Central memory CD8-positive, alpha-beta T cell (primary cell): Measurements from ENCODE around the gene AP2B1.
"Not testable (repeated sequence)": the region's sequence is repeated elsewhere in the genome, so short reads cannot be mapped to it uniquely, and the experiment has no call there.

Experiments used
- ATAC-seq: fragments of 150-1000 bp; cut with Tn5 transposase; replicated peaks from 2 replicates; pipeline ENCODE4 v1.10.0; 2022; ENCODE audit warnings: mild to moderate bottlenecking, moderate FRiP score, moderate number of reproducible peaks; ENCODE audit not compliant: poor library complexity, severe bottlenecking; ENCODE audit errors: extremely low read depth
- DNase-seq, 2 donors: peaks; one replicate each; pipeline ENCODE4 v3.0.0; 2021; ENCODE audit warnings: low spot score in 2 of 2
- H3K27ac Mint-ChIP-seq: one replicate; pipeline ENCODE4 v1.8.0; 2022; ENCODE audit warnings: low read depth, mild to moderate bottlenecking, moderate library complexity, mixed read lengths
- H3K27me3 Mint-ChIP-seq: one replicate; pipeline ENCODE4 v1.8.0; 2022; ENCODE audit warnings: mixed read lengths
- H3K36me3 Mint-ChIP-seq: one replicate; pipeline ENCODE4 v1.8.0; 2022; ENCODE audit warnings: mild to moderate bottlenecking, moderate library complexity, mixed read lengths; ENCODE audit not compliant: insufficient read depth
- H3K4me1 Mint-ChIP-seq: one replicate; pipeline ENCODE4 v1.8.0; 2022; ENCODE audit warnings: mixed read lengths
- H3K4me3 Mint-ChIP-seq: one replicate; pipeline ENCODE4 v1.8.0; 2022; ENCODE audit warnings: mild to moderate bottlenecking, moderate library complexity, mixed read lengths
- H3K9me3 Mint-ChIP-seq: one replicate; pipeline ENCODE4 v1.8.0; 2022; ENCODE audit warnings: mixed read lengths

The AP2B1 gene

DNA sequence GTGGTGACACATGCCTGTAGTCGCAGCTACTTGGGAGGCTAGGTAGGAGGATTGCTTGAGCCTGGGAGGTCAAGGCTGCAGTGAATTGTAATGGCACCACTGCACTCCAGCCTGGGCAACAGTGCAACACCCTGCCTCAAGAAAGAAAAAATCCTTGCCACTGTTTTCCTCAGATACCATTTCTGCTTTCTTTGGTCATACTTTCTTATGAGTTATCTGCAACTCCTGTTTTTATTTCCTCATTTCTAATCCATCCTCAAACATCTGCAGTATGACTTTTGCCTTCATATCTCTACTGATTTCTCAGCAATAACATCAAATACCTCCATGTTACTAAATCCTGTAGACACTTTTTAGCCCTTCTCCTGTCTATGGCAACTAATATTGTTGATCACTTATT is 3.1 kb upstream of the AP2B1 start:
- DNase-seq (no peak), ATAC-seq (no peak)
- Mint-ChIP-seq H3K4me3 (no peak overlapping the region), H3K4me1 (peaks cover 29% of the 10 kb centered on the region), H3K9me3 (no peaks in the 10 kb centered on the region), H3K27ac (no peak overlapping the region), H3K36me3 (peaks cover 10% of the 10 kb centered on the region), H3K27me3 (no peaks in the 10 kb centered on the region)

DNA sequence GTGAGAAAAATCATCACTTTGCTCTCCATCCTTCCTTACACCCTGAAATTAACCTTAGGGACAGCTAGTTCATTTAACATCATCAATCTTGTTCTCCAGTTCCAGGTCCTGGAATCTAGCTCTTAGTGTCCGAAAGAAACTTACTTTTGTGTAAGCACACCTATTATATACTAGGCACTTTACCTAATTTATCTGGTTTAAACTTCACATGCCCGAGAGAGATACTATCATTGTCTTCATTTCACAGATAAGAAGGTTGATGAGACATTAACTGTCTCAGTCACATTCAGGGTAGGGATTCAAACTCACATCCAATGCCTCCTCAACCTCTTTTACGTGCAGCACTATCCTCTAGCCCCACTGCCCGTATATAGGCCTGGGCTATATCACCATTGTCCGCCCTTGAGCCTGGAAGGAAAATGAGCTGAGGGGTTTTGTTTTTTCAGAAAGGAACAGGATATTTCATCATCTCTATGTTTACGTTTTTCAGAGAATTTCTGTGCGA is 501 bp upstream of the AP2B1 start:
- peak overlapping the region; percentile 93 for H3K4me3 Mint-ChIP-seq
- peak; percentile 5 for ATAC-seq
- peaks cover 10% of the 10 kb centered on the region for H3K36me3 Mint-ChIP-seq
- H3K27ac Mint-ChIP-seq: peak overlapping the region; percentile 96
- DNase-seq: no peak
- H3K4me1 Mint-ChIP-seq: peaks cover 39% of the 10 kb centered on the region
- H3K9me3 Mint-ChIP-seq: no peaks in the 10 kb centered on the region
- H3K27me3 Mint-ChIP-seq: no peaks in the 10 kb centered on the region

DNA sequence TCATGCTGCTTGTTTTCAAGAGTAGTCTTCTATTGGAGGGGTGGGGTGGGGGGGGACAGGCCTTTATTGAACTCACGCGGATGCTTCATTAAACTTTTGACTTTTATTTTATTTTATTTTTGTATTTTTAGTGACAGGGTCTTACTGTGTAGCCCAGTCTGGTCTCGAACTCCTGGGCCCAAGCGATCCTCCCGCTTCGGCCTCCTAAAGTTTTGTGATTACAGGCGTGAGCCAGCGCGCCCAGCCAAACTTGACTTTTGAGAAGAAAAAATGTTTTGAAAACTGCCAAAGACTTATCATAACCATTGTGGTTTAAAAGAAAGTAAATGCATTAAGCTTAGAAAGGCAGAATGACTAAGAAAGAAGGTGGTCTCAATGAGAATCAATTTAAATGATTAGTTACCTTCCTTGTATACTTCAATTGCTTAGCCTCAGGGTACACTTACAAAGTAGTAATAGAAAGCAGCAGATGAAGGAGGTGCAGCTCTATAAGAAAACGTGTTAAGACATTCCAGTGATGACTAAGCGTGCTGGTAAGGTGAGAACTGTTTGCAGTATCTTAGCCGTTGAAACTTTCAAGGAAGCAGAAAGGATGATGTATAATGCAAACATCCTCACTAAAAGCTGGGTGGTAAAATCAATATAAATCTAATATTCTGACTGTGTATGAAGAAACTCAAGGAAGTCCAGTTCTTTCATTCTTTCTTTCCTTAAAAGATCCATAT is 1.2 kb downstream of the AP2B1 start:
- peaks cover 39% of the 10 kb centered on the region for H3K4me1 Mint-ChIP-seq
- H3K27ac Mint-ChIP-seq: peak overlapping the region; percentile 96
- ATAC-seq (no peak), DNase-seq (no peak)
- peaks cover 10% of the 10 kb centered on the region for H3K36me3 Mint-ChIP-seq
- no peaks in the 10 kb centered on the region for H3K9me3 Mint-ChIP-seq
- no peaks in the 10 kb centered on the region for H3K27me3 Mint-ChIP-seq
- H3K4me3 Mint-ChIP-seq: peak overlapping the region; percentile 93

DNA sequence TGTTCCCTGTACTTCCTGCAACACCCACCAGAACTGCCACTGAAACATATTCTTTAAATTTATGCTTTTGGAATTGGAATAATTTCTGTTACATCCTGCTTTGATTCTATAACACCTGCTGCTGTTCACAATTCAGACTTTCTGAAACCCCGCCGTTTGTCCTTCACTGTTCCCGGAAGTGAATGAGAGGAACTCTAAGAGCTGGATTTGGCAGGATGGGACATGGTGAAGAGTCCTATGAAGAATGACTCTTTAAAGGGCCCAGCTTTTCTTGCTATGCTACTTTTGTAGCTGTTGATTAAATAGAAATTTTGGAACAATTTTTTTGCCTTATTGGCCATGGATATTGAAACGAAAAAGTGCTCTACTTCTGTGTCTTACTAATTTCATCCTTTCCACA is 8.9 kb downstream of the AP2B1 start:
- H3K4me1 Mint-ChIP-seq: peaks cover 13% of the 10 kb centered on the region
- no peak overlapping the region for H3K4me3 Mint-ChIP-seq
- H3K27me3 Mint-ChIP-seq: no peaks in the 10 kb centered on the region
- H3K9me3 Mint-ChIP-seq: no peaks in the 10 kb centered on the region
- DNase-seq (no peak), ATAC-seq (no peak)
- H3K36me3 Mint-ChIP-seq: peaks cover 55% of the 10 kb centered on the region
- H3K27ac Mint-ChIP-seq: no peak overlapping the region

DNA sequence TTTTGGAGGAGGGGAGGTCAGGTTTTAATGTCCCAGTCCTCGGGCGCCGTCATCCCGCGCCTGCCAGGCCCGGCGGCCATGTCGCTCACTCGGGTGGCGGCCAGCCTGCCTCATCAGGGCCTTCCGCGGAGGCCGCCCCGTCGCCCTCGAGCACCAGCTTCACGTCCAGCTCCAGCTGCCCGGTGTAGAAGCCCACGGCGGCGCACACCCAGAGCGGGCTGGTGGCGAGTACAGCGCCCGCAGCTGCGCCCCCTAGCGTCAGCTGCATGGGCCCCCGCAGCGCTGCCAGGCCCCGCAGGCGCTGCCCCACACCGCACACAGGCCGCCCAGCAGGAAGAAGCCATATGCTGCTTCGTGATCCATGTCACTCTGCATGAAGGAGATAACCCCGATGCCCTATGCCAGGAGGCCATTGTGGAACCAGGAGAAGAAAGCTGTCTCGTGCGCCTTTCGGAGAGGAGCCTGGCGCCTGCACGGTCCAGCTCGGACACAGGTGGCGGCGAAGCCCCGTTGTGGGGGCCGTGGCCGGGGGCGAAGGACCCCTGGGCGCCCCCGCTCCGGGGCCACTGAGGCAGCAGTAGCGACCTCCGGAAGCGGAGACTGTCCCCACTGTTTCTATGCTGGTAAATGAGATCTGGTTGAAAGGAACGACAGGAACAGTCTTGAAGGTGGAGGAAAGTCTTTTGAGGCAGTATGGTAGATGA is 9.6 kb downstream of the AP2B1 start:
- H3K36me3 Mint-ChIP-seq: peaks cover 58% of the 10 kb centered on the region
- ATAC-seq: no peak
- H3K4me3 Mint-ChIP-seq: no peak overlapping the region
- H3K27me3 Mint-ChIP-seq: no peaks in the 10 kb centered on the region
- H3K4me1 Mint-ChIP-seq: peaks cover 13% of the 10 kb centered on the region
- no peaks in the 10 kb centered on the region for H3K9me3 Mint-ChIP-seq
- no peak for DNase-seq
- H3K27ac Mint-ChIP-seq: no peak overlapping the region

DNA sequence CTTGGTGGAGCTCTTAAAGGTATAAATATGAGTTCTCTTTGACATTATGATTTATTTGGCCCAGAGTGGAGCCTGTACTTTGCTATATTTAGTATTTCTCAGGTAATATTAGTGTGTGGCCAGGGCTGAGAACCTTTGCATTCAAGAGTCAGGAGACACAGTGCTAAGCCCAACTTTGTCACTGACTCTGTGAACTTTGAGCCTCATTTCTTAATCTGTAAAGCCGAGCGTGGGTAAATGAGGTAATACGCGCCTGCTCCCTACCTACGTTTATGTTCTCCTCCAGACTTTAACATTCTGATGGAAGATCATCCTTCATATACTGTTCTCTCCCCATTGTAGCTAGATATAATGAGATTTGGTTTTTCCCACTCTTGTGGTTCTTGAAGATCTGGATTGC is 10.5 kb downstream of the AP2B1 start:
- DNase-seq: no peak
- H3K4me1 Mint-ChIP-seq: peaks cover 13% of the 10 kb centered on the region
- no peaks in the 10 kb centered on the region for H3K27me3 Mint-ChIP-seq
- H3K4me3 Mint-ChIP-seq: no peak overlapping the region
- ATAC-seq: no peak
- H3K9me3 Mint-ChIP-seq: no peaks in the 10 kb centered on the region
- H3K27ac Mint-ChIP-seq: peak overlapping the region; percentile 42
- H3K36me3 Mint-ChIP-seq: peaks cover 61% of the 10 kb centered on the region

DNA sequence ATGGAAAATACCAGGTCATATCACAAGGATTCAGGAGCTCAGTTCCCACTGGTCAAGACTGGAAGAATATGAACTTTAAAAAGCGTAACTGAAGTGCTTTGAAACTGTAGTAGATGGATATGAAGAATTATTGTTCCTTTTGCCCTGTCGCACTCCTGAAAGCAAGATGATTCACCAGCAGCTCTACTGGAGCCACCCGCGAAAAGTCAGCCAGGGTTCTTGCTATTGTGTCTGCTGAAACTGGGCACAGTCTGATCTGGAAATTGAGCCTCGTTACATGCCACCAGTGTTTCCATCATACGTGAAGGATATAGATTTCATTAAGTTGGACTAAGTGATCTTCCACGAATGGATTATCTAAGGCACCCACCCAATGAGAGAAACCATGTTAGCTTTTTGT is 16.6 kb downstream of the AP2B1 start:
- H3K4me3 Mint-ChIP-seq: no peak overlapping the region
- peaks cover 58% of the 10 kb centered on the region for H3K36me3 Mint-ChIP-seq
- peaks cover 5% of the 10 kb centered on the region for H3K4me1 Mint-ChIP-seq
- H3K27ac Mint-ChIP-seq: no peak overlapping the region
- no peak for ATAC-seq
- H3K9me3 Mint-ChIP-seq: no peaks in the 10 kb centered on the region
- no peaks in the 10 kb centered on the region for H3K27me3 Mint-ChIP-seq
- no peak for DNase-seq

DNA sequence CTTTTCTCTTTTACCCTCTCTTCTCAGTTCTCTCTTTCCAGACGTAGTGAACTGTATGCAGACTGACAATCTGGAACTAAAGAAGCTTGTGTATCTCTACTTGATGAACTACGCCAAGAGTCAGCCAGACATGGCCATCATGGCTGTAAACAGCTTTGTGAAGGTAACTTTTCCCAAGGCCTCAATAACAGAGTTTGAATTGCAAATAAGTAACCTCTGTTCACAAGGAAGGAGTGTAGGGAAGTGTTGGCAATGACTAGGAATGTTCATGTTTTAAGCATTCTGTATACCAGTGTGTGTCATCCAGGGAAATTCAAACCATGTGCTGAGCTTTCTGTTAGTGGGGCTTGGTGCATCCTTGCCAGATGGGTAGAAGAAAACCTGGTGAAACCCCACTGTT is 18.6 kb downstream of the AP2B1 start:
- peaks cover 58% of the 10 kb centered on the region for H3K36me3 Mint-ChIP-seq
- H3K27me3 Mint-ChIP-seq: no peaks in the 10 kb centered on the region
- no peak overlapping the region for H3K4me3 Mint-ChIP-seq
- no peaks in the 10 kb centered on the region for H3K9me3 Mint-ChIP-seq
- peak overlapping the region; percentile 74 for H3K27ac Mint-ChIP-seq
- ATAC-seq (no peak), DNase-seq (no peak)
- H3K4me1 Mint-ChIP-seq: peaks cover 5% of the 10 kb centered on the region

DNA sequence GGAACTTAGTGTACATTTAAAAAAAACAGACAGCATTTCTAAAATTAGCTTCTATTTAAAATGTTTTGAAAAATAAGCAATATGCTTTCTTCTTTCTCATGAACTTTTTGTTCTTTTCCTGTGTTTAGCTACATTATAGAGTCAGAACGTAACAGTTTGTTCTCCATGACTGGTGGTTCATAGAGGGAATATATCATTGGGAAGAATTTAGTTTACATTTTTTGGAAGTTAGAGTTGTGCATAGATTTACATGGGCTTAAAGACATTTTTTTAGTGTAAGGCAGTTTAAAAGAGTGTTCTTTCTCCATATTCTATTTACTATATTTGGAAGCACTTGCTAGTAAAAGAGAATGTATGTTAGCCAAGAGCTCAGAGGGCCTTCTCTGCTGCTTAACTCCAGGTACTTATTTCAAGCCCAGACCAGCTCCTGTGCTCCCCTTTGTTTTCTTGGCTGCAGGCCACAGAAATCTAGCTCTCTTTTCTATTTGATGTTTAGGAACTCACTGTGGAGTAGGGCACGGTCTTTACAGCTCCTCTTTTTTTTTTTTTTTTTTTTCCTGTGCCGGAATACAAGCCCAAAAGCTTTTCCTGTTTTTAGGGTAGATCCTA is 20.2 kb downstream of the AP2B1 start:
- H3K27ac Mint-ChIP-seq: no peak overlapping the region
- DNase-seq (no peak), ATAC-seq (no peak)
- no peaks in the 10 kb centered on the region for H3K9me3 Mint-ChIP-seq
- H3K4me1 Mint-ChIP-seq: peaks cover 5% of the 10 kb centered on the region
- H3K4me3 Mint-ChIP-seq: no peak overlapping the region
- H3K36me3 Mint-ChIP-seq: peaks cover 55% of the 10 kb centered on the region
- no peaks in the 10 kb centered on the region for H3K27me3 Mint-ChIP-seq

DNA sequence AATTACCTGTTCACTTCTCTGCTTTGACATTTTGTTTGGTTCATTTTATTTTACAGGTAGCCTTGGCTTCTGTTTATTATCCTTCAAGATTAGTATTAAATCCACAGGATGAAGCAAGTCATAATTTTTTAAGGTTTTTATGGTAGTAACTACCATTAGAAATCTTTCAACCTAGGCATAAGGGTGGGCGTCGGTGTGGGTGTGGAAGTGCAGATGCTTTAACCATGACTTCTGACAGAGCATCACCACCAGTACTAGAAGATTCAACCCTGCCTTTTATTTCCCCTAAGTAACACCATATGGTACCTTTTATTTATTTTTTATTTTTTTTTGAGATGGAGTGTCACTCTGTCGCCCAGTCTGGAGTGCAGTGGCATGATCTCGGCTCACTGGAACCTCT is 22.7 kb downstream of the AP2B1 start:
- peaks cover 50% of the 10 kb centered on the region for H3K36me3 Mint-ChIP-seq
- no peaks in the 10 kb centered on the region for H3K9me3 Mint-ChIP-seq
- DNase-seq: no peak
- H3K27ac Mint-ChIP-seq: no peak overlapping the region
- peaks cover 5% of the 10 kb centered on the region for H3K4me1 Mint-ChIP-seq
- H3K27me3 Mint-ChIP-seq: no peaks in the 10 kb centered on the region
- no peak for ATAC-seq
- no peak overlapping the region for H3K4me3 Mint-ChIP-seq

DNA sequence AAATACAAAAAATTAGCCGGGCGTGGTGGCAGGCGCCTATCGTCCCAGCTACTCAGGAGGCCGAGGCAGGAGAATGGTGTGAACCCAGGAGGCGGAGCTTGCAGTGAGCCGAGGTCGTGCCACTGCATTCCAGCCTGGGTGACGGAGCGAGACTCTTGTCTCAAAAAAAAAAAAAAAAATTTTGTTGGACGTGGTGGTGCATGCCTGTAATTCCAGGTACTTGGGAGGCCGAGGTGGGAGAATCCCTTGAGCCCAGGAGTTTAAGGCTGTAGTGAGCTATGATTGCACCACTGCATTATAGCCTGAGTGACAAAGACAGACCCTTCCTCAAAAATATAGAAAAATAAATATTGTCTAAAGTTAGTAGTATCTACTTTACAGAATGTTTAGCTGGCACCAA is 23.6 kb downstream of the AP2B1 start:
- H3K36me3 Mint-ChIP-seq: peaks cover 50% of the 10 kb centered on the region
- not testable (repeated sequence) for DNase-seq, H3K27ac Mint-ChIP-seq, H3K4me3 Mint-ChIP-seq, H3K9me3 Mint-ChIP-seq, ATAC-seq, H3K4me1 Mint-ChIP-seq, H3K27me3 Mint-ChIP-seq

DNA sequence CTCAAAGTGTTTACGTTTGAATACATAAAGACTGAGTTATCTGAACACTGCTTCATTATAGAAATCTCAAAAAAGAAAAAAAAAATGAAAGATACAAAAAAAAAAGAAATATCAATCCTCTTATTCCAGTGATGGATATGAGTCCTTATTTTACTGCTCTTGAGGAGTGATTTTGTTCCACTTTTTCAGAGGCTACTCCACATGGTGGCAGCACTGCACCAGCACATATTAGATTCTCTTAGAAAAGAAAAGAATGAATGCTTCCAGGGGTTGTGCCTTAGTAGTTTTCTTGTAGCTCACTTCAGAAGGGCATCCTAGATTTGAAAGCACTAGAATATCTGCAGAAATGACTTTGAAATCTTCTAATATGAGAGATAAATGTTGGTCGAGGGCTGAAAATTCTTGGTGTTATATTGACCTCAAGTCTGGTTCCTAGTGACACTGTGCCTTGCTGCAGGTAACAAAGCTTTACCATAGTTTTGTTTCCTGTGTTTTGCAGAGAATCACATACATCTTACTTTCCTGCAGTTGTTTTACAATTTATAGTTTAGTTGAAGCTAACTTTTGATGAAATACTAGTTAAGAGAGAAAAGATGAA is 25.9 kb downstream of the AP2B1 start:
- no peak overlapping the region for H3K4me3 Mint-ChIP-seq
- ATAC-seq (no peak), DNase-seq (no peak)
- H3K27ac Mint-ChIP-seq: no peak overlapping the region
- peaks cover 35% of the 10 kb centered on the region for H3K36me3 Mint-ChIP-seq
- no peaks in the 10 kb centered on the region for H3K27me3 Mint-ChIP-seq
- no peaks in the 10 kb centered on the region for H3K9me3 Mint-ChIP-seq
- H3K4me1 Mint-ChIP-seq: no peaks in the 10 kb centered on the region
